Lower leg skin (tissue), 3 donors: ENCODE measurements around the gene CPXM2.
"Not testable (repeated sequence)": the region's sequence is repeated elsewhere in the genome, so short reads cannot be mapped to it uniquely, and the experiment has no call there.

Experiments
- CTCF ChIP-seq, 3 donors: fragments of 450-650 bp; IDR thresholded peaks; one replicate each; pipeline ENCODE4 v1.5.1; 2016; ENCODE audit warnings: antibody characterized with exemption in 3 of 3, mild to moderate bottlenecking in 3 of 3, moderate library complexity in 2 of 3
- POLR2A ChIP-seq, 2 donors: fragments of 450-650 bp; IDR thresholded peaks; one replicate each; pipeline ENCODE4 v1.6.1; 2016 to 2017; ENCODE audit warnings: antibody characterized with exemption in 2 of 2, mild to moderate bottlenecking in 1 of 2, moderate library complexity in 1 of 2

GRCh38 chr10:123736917-123737316 is 154.7 kb downstream of the CPXM2 start:
- TF ChIP-seq CTCF, POLR2A (IDR thresholded peaks at IDR 0.05): not testable (repeated sequence)
